ENCODE measurements around the gene SLC6A1. TPM values are rescaled to one million over a fixed set of nuclear protein-coding genes. Genes with fewer than 3 reads are reported as not detected.

SLC6A1 gene
- polyA plus RNA-seq, 1 of the 3 experiments (the other 2 are of a cell fraction) = not detected

GRCh38 chr3:10998542-10998941, 6.0 kb downstream of the SLC6A1 start (continued):
- TF ChIP-seq RXRA (IDR thresholded peaks at IDR 0.05; ENCODE audit: borderline replicate concordance, low read depth) = no peak

- no peaks in the 10 kb centered on the region for H3F3A ChIP-seq (replicated peaks; ENCODE audit: insufficient read depth)
- 47% methylated on average over 15 of the region's 15 CpGs for WGBS (ENCODE audit: low lambda C conversion rate)
- no peaks in the 10 kb centered on the region for H3K9me2 ChIP-seq
- DNase-seq = no peak
- POLR2A ChIA-PET = no interaction called here
- no peak for TF ChIP-seq GABPA (IDR thresholded peaks at IDR 0.05; ENCODE audit: low read depth)
- no peak for TF ChIP-seq TAF1 (IDR thresholded peaks at IDR 0.05; ENCODE audit: borderline replicate concordance, low read depth, low read length)
- no peak for TF ChIP-seq MXI1 (IDR thresholded peaks at IDR 0.05; ENCODE audit: low read depth, low read length)
- no peak for TF ChIP-seq JUND (IDR thresholded peaks at IDR 0.05)
- no peak for TF ChIP-seq RCOR1 (IDR thresholded peaks at IDR 0.05; ENCODE audit: low read length)
- no peak for TF ChIP-seq USF2 (IDR thresholded peaks at IDR 0.05; ENCODE audit: borderline replicate concordance, low read depth, low read length)
- TF ChIP-seq RFX5 (IDR thresholded peaks at IDR 0.05; ENCODE audit: low read length) = no peak
- TF ChIP-seq CTCF (IDR thresholded peaks at IDR 0.05) = no peak
- no peak for TF ChIP-seq REST (IDR thresholded peaks at IDR 0.05; ENCODE audit: low read depth, low read length)
- H3K4me2 ChIP-seq = no peak overlapping the region
- no peaks in the 10 kb centered on the region for H4K20me1 ChIP-seq (ENCODE audit: insufficient read depth)
- no peak overlapping the region for H2AFZ ChIP-seq (ENCODE audit: low read depth)
- H3K4me1 ChIP-seq (ENCODE audit: control insufficient read depth in 1 of 2, insufficient read depth in 2 of 2, low read depth in 1 of 2, low read length in 1 of 2) = peaks cover 0 to 9% of the 10 kb centered on the region in 2 experiments; a peak in 1 of 4 replicates
- H3K27me3 ChIP-seq (ENCODE audit: insufficient read depth) = peaks cover 25% of the 10 kb centered on the region
- no peak overlapping the region for H3K27ac ChIP-seq (ENCODE audit: low read depth in 2 of 2, low read length in 1 of 2)
- no peaks in the 10 kb centered on the region for H3K36me3 ChIP-seq (replicated peaks in 1 of 2; ENCODE audit: control insufficient read depth in 1 of 2, insufficient read depth in 2 of 2, low read length in 1 of 2)
- H3K79me2 ChIP-seq (ENCODE audit: insufficient read depth) = no peaks in the 10 kb centered on the region
- no peaks in the 10 kb centered on the region for H3K9me3 ChIP-seq
- CTCF ChIA-PET = interaction anchor here (0.9 to 2.8 kb wide), 4 partner anchors 16 to 62 kb away, joined by 3 to 10 read pairs (median 4); no protein-coding TSS in a partner anchor
- no peak overlapping the region for H3K9ac ChIP-seq
- no peak overlapping the region for H3K4me3 ChIP-seq (ENCODE audit: low read depth in 2 of 2, low read length in 1 of 2)
Measured at GRCh38 chr3:10999221-11000107, 6.9 kb downstream of the SLC6A1 start.
